ENCODE results near the gene PEPD. TPM values are rescaled to one million over a fixed set of nuclear protein-coding genes. Genes with fewer than 3 reads are reported as not detected.

The PEPD gene
- total RNA-seq, 1 experiment from 2014 or later: 40.5 TPM

DNA sequence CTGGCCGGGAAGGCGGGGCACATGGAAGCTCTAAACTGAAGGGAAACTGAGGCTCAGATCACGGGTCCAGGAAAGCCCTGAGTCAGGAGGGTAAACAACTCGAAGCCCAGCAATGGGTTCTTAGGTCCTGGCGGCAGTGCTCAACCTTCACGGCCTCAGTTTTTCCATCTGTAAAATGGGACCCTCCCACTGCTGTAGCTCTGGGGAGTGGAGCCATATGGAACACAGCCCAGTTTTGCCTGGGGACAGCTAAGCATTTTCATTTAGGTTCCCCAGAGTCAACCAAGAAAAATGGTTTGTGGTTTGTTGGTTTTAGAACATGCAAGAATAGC is 117.7 kb downstream of the PEPD start:
- intact Hi-C loops (cut with micrococcal nuclease): loop anchor here (10.0 kb wide), 1 partner anchor 259 kb away; no protein-coding TSS in a partner anchor
- POLR2A ChIA-PET: no interaction called here

More for the DNA sequence above, 117.7 kb downstream of the PEPD start:
- Histone ChIP-seq H2AFZ (ENCODE audit: low read depth, low read length, poor library complexity, severe bottlenecking) (no peak overlapping the region), H3K4me3 (replicated peaks in 1 of 2; ENCODE audit: low read depth in 1 of 2, low read length in 2 of 2) (no peak overlapping the region), H3K4me1 (ENCODE audit: control insufficient read depth in 1 of 2, insufficient read depth in 2 of 2, low read length in 2 of 2) (no peaks in the 10 kb centered on the region), H3K9me3 (ENCODE audit: control insufficient read depth in 1 of 2, insufficient read depth in 1 of 2, low read depth in 1 of 2, low read length in 2 of 2) (no peaks in the 10 kb centered on the region), H3K36me3 (ENCODE audit: control insufficient read depth in 1 of 2, insufficient read depth in 2 of 2, low read length in 2 of 2) (no peaks in the 10 kb centered on the region), H3K79me2 (ENCODE audit: insufficient read depth, low read length) (no peaks in the 10 kb centered on the region), H3K27ac (ENCODE audit: low read depth, low read length) (no peak overlapping the region), H3K9me2 (ENCODE audit: insufficient read depth) (no peaks in the 10 kb centered on the region), H4K20me1 (ENCODE audit: insufficient read depth) (no peaks in the 10 kb centered on the region), H3K4me2 (ENCODE audit: low read length) (no peak overlapping the region), H3K27me3 (ENCODE audit: insufficient read depth, low read length) (no peaks in the 10 kb centered on the region), H3K9ac (ENCODE audit: low read length) (no peak overlapping the region)
- ATAC-seq (no peak), DNase-seq (ENCODE audit: low read depth, low spot score) (no peak)
- ChIA-PET RAD21 (ENCODE audit: low non-redundant PET in 1 of 2, low total read pairs in 2 of 2, uncharacterized antibody in 2 of 2, unreplicated experiment in 2 of 2) (interaction anchor here in 1 of 2 experiments (1.2 kb wide), 1 partner anchor 12 kb away, joined by 3 read pairs; no protein-coding TSS in a partner anchor), CTCF (interaction anchor here (1.1 to 1.8 kb wide), 2 partner anchors 12 to 169 kb away, joined by 4 to 8 read pairs; no protein-coding TSS in a partner anchor)
- BruUV-seq (replicated peaks): no TSS peak
- TF ChIP-seq, protein P1, sequence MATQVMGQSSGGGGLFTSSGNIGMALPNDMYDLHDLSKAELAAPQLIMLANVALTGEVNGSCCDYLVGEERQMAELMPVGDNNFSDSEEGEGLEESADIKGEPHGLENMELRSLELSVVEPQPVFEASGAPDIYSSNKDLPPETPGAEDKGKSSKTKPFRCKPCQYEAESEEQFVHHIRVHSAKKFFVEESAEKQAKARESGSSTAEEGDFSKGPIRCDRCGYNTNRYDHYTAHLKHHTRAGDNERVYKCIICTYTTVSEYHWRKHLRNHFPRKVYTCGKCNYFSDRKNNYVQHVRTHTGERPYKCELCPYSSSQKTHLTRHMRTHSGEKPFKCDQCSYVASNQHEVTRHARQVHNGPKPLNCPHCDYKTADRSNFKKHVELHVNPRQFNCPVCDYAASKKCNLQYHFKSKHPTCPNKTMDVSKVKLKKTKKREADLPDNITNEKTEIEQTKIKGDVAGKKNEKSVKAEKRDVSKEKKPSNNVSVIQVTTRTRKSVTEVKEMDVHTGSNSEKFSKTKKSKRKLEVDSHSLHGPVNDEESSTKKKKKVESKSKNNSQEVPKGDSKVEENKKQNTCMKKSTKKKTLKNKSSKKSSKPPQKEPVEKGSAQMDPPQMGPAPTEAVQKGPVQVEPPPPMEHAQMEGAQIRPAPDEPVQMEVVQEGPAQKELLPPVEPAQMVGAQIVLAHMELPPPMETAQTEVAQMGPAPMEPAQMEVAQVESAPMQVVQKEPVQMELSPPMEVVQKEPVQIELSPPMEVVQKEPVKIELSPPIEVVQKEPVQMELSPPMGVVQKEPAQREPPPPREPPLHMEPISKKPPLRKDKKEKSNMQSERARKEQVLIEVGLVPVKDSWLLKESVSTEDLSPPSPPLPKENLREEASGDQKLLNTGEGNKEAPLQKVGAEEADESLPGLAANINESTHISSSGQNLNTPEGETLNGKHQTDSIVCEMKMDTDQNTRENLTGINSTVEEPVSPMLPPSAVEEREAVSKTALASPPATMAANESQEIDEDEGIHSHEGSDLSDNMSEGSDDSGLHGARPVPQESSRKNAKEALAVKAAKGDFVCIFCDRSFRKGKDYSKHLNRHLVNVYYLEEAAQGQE (IDR thresholded peaks at IDR 0.05; ENCODE audit: low read depth): no peak
- TF ChIP-seq ZNF274 (IDR thresholded peaks at IDR 0.05; ENCODE audit: low read depth, low read length) (no peak), TCF7L2 (IDR thresholded peaks at IDR 0.05; ENCODE audit: borderline replicate concordance, extremely low read depth, insufficient read depth, insufficient read length) (no peak), ELF1 (IDR thresholded peaks at IDR 0.05; ENCODE audit: borderline replicate concordance, low read depth) (no peak), ZFX (IDR thresholded peaks at IDR 0.05) (no peak), SRF (IDR thresholded peaks at IDR 0.05; ENCODE audit: low read depth) (no peak)

All from HCT116 (cell line).